Skeletal muscle cell (primary cell): ENCODE results near the gene FKBP2.

ENCODE experiments used
- DNase-seq: peaks from one replicate; pipeline ENCODE4 v3.0.0-alpha.2; 2010; ENCODE audit warnings: low read depth
- H3K4me3 ChIP-seq: 2 replicates; pipeline ENCODE4 v1.5.1; 2011; ENCODE audit warnings: low read depth, mild to moderate bottlenecking, control low read depth, low read length, moderate library complexity

FKBP2 gene

GRCh38 chr11:64218628-64219353 is 22.1 kb upstream of the FKBP2 start:
- DNase-seq = no peak
- no peak overlapping the region for H3K4me3 ChIP-seq

GRCh38 chr11:64219354-64219684 is 21.6 kb upstream of the FKBP2 start:
- DNase-seq = no peak
- H3K4me3 ChIP-seq = no peak overlapping the region

GRCh38 chr11:64219755-64220154 is 21.1 kb upstream of the FKBP2 start:
- H3K4me3 ChIP-seq = no peak overlapping the region
- no peak for DNase-seq

GRCh38 chr11:64220271-64220670 is 20.6 kb upstream of the FKBP2 start:
- H3K4me3 ChIP-seq = no peak overlapping the region
- no peak for DNase-seq

- H3K4me3 ChIP-seq = no peak overlapping the region
- DNase-seq = no peak
Measured at GRCh38 chr11:64220798-64221197, 20.1 kb upstream of the FKBP2 start.

GRCh38 chr11:64222651-64223000 is 18.3 kb upstream of the FKBP2 start:
- H3K4me3 ChIP-seq = no peak overlapping the region
- DNase-seq = no peak

- DNase-seq = no peak
- no peak overlapping the region for H3K4me3 ChIP-seq
Measured at GRCh38 chr11:64223001-64223651, 17.8 kb upstream of the FKBP2 start.

- DNase-seq = no peak
- H3K4me3 ChIP-seq = no peak overlapping the region
Measured at GRCh38 chr11:64224151-64224890, 16.6 kb upstream of the FKBP2 start.

GRCh38 chr11:64224891-64225607 is 15.8 kb upstream of the FKBP2 start:
- DNase-seq = no peak
- peak overlapping the region; percentile 74 for H3K4me3 ChIP-seq

- H3K4me3 ChIP-seq = peak within 1 kb of the TSS; percentile 74
- DNase-seq = no peak
Measured at GRCh38 chr11:64225608-64226506, 15.0 kb upstream of the FKBP2 start, which contains the start of the genes NUDT22 and TRPT1. NUDT22 (plus strand) TSS chr11:64226274; CDS start chr11:64226653, 379 bp downstream. TRPT1 (minus strand) TSS chr11:64226186; CDS start chr11:64225860, 326 bp downstream.

- peak overlapping the region; percentile 74 for H3K4me3 ChIP-seq
- no peak for DNase-seq
Measured at GRCh38 chr11:64226507-64227051, 14.3 kb upstream of the FKBP2 start.

- peak overlapping the region; percentile 74 for H3K4me3 ChIP-seq
- DNase-seq = no peak
Measured at GRCh38 chr11:64227405-64227956, 13.4 kb upstream of the FKBP2 start.

GRCh38 chr11:64229090-64229743 is 11.7 kb upstream of the FKBP2 start:
- DNase-seq = no peak
- H3K4me3 ChIP-seq = no peak overlapping the region

- H3K4me3 ChIP-seq = peak overlapping the region; percentile 73
- no peak for DNase-seq
Measured at GRCh38 chr11:64229744-64230170, 11.1 kb upstream of the FKBP2 start.

- no peak for DNase-seq
Measured at GRCh38 chr11:64230171-64230984, 10.5 kb upstream of the FKBP2 start, which contains the start of gene DNAJC4. DNAJC4 (plus strand) TSS chr11:64230548; CDS start chr11:64230855, 307 bp downstream.

GRCh38 chr11:64230985-64231365 is 9.9 kb upstream of the FKBP2 start:
- no peak for DNase-seq
- peak overlapping the region; percentile 73 for H3K4me3 ChIP-seq

More at GRCh38 chr11:64230171-64230984, 10.5 kb upstream of the FKBP2 start, which contains the start of gene DNAJC4:
- H3K4me3 ChIP-seq = peak within 1 kb of the TSS; percentile 73

- no peak for DNase-seq
- H3K4me3 ChIP-seq = no peak overlapping the region
Measured at GRCh38 chr11:64231546-64231945, 9.3 kb upstream of the FKBP2 start.
